Medulla oblongata (tissue), 1 donor: ENCODE measurements around the gene ZNF526.
A peak's percentile ranks its signal among the peaks of the same experiment; 100 is the strongest.

ENCODE experiments used
- DNase-seq: peaks from one replicate; pipeline ENCODE4 v3.0.0-alpha.2; 2015; ENCODE audit errors: extremely low spot score

ZNF526 gene

DNA sequence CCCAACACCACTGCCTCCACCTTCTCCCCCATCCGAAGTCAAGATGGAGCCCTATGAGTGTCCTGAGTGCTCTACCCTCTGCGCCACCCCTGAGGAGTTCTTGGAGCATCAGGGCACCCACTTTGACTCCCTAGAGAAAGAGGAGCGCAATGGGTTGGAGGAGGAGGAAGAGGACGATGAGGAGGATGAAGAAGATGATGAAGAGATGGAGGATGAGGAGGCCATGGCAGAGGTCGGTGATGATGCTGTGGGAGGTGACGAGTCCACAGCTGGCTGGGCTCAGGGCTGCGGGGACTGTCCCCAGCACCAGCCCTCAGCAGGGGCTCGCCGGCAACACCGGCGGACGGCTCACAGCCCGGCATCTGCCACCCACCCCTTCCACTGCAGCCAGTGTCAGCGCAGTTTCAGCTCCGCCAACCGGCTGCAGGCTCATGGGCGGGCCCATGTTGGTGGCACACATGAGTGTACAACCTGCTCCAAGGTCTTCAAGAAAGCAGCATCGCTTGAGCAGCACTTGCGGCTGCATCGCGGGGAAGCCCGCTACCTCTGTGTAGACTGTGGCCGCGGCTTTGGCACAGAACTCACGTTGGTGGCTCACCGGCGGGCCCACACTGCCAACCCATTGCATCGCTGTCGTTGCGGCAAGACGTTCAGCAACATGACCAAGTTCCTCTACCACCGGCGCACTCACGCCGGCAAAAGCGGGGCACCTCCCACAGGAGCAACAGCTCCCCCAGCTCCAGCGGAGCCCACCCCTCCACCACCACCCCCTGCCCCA, 5.0 kb downstream of the ZNF526 start:
- DNase-seq: no peak

DNA sequence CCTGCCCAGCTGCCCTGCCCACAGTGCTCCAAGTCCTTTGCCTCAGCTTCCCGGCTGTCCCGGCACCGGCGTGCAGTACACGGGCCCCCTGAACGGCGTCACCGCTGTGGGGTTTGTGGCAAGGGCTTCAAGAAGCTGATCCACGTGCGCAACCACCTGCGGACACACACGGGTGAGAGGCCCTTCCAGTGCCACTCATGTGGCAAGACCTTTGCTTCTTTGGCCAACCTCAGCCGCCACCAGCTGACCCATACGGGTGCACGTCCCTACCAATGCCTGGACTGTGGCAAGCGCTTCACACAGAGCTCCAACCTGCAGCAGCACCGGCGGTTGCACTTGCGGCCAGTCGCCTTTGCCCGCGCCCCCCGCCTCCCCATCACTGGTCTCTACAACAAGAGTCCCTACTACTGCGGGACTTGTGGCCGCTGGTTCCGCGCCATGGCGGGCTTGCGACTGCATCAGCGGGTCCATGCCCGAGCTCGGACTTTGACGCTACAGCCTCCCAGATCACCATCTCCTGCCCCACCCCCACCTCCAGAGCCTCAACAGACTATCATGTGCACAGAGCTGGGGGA, 5.7 kb downstream of the ZNF526 start:
- DNase-seq: no peak

DNA sequence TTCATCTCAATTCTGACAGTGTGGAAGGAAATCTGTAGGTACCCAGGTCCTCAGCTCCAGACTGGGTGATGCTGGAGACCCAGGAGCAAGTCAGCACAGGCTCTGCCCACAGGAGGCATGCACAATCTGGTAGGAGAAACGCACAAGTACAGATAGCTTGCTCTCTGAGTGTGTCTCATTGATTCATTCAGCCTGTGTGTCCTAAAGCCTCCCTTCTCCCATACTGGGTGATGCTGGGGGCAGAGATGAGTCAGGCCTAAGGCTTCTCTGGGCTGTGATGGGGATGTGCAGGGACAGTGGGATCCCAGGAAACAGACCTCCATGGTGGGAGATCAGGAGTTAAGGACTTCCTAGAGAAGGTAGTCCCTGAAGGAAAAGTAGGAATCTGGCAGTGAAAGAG, 6.8 kb downstream of the ZNF526 start:
- DNase-seq: no peak

DNA sequence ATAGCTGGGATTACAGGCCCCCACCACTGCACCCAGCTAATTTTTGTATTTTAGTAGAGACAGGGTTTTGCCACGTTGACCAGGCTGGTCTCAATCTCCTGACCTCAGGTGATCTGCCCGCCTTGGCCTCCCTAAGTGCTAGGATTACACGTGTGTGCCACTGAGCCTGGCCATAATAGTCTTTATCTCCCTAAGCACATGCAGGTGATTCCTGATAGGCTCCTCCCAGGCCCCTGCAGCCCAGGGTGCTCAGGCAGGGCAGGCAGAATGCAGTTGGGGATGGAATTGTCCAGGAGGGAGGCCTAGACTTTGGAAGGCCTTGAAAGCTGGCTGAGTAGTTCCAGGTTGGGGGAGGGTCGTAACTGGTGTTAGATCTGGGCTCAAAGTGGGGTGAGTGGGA, 8.5 kb downstream of the ZNF526 start:
- no peak for DNase-seq

DNA sequence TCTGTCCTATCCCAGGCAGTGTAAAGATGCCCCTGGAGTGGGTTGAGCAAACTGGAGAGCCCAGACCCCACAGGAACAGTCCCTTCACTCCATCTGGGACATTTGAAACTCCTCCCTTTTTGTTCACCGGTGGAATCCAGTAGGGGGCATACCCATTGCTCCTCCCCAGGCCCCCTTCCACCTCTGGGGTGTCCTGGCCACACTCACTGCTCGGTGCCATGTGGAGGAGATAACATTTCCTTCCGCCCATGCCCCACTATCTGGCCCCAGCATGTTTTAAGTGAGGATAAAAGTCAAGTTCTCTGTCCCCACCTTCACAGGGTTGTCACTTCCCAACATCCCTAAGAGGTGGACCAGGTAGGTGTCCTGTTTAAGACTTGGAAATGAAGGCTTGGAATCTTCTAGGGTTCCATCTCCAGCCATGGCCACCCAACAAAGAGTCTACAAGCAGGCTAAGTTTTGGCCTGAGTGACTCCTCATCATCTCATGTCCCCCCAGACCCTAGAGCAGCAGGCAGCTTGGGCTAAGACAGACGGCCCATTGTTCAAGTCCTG, 9.3 kb downstream of the ZNF526 start:
- no peak for DNase-seq

DNA sequence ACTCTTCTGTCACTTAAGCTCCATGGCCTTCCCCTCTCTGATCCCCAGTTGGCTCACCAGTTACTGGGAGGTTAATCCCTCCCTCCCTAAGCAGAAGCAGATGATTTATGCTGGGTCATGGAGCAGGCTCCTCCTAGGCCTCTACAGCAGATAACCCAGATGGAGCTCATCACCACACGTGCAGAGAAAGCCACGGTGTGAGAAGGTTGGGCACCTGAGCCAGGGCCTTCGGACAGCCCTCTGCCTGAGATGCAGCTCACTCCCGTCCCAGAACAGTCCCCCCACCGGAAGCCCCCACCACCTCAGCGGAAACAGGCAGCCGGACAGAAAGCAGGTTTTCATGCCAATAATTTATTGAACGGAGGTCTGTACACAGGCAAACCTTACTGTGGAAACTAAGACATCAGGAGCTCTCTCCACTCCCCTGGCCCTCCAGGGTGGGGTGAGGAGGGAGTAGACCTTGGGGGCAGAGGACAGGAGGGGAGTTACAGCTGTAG, 9.8 kb downstream of the ZNF526 start:
- DNase-seq: no peak

DNA sequence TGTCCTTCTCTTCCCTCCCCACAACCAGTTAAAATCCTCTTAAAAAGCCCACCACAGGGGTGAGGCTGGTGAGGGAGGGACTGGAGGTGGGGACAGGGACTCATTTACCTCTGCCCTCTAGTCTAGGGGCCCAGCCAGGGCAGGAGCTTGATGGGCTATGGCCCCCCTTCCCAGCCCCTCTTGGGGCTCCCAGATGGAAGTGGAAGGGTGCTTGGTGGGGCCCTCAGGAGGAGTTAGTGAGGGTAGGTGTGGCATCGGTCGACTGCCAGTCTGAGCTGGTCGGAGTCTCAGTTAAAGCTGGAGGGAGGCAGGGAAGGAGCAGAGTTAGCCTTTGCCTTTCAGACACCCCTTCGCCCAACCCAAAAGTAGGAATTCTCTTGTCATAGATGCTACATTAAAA, 10.5 kb downstream of the ZNF526 start:
- DNase-seq: no peak

DNA sequence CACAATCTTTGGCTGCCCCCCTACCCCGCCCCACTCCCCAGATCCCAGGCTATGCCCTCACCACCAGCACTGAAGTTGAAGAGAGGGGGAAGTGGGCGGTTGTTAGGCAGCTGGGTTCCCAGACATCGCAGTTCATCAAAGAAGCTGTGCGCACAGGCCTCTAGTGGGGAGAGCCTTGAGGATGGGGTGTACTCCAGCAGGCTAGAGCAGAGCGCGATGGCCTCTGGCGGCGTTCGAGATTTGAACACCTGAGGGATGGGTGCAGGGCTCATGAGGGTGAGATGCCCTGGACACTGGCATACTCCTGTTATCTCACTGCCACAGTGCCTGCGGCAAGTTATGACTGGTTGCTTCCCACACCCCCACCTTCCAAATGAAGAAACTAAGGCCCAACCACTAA, 12.3 kb downstream of the ZNF526 start:
- DNase-seq: no peak

DNA sequence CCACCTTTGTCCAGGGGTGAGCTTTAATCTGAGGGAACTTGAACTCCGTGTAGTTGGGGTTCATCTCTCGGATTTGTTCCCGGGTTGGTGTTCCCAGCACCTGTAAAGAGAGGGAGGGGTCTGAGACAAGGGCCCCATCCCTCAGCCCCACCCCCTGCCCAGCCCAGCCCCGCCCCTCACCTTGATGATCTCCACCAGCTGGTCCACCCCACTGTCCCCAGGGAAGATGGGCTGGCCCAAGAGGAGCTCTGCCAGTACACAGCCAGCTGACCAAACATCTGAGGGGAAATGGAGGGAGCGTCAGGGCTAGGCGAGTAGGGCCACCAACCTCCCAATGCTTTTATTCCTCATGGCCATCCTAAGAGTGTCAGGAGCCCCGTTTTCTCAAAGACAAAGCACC, 13.0 kb downstream of the ZNF526 start:
- no peak for DNase-seq

DNA sequence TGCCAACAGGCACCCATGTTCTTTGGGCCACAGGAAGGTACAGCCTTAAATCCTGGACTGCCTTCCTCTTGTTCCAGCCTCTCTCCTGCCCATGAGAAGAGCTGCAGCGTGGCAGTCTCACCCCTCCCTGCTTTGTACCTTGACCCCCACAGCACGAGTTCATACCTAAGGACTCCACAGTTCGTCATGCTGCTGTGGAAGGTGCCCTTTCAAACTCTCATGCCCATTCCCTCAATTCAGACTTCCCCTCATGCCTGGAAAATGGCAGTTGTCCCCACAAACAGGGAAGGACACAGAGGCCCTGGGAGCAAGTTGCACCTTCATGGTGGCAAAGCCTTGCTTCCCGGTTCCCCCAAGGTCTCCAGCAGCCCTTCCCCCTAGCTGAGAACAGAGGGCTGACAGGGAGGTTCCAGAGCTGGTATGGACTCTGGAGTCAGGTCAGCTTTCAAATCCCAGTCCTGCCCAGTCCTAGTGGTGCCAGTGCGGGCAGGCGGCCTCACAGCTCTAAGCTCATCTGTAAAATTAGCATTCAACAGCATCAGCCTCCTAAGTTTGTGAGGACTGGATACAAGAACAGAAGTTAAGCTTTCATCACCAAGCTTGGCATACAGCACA, 13.7 kb downstream of the ZNF526 start:
- no peak for DNase-seq

DNA sequence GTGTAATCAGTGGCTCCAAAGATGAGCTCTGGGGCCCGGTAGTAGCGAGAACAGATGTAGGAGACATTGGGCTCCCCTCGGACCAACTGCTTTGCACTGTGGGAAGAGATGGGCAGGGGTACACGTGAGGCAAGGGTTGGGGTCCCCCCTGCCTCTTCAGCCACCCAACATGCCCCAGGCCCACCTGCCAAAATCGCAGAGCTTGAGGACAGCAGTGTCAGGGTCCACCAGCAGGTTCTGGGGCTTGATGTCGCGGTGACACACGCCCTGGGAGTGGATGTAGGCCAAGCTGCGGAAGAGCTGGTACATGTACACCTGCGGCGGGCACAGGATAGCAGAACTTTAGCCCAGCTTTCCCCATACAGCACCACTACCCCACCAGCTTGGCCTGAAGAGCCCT, 14.3 kb downstream of the ZNF526 start:
- no peak for DNase-seq

DNA sequence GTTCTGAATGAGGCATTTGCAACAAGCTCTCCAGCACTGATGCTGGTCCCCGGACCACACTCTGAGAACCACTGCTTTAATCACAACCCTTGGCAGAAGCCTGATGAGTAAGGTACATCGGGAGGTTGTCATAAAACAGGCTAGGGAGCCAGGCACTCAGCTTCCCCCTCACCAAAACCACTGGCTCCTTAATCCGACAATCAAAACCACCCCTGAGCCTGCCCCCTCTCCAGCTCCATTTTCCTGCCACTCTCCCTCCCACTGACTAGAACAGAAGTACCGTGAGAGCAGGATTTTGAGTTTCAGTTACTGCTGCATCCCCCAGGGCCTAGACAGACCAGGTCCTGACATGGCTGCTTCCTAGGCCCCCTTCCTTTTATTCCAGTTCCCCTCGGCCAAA, 15.1 kb downstream of the ZNF526 start:
- no peak for DNase-seq

DNA sequence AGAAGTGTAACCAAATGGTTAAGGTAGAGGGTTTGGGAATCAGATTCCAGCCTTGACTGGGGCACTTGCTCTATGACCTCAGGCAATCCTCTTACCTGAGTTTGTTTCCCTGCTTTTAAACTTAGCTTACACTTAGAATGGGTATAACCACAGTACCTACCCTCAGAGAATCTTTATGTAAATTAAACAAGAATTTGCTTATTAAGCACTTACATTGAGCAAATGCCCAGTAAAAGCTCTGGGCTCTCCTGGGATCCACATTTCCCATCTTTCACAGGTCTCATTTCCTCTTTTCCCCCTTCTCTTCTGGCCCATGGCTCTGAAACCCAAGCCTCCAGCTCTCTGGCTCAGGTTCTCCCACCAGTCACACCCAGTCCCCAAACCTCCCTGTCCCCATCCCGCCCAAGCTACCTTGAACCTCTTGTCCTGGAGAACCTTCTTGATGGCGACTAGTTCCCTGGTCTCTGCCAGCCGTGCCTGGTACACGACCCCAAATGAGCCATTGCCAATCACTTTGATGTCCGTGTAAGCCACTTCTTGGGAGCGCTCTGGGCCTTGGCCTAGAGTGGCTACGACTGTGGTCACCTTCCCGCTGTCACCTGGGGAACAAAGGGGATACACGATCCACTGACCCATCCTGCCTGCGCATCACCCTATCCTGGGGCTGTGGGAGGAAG, 19.6 kb downstream of the ZNF526 start:
- DNase-seq: no peak

DNA sequence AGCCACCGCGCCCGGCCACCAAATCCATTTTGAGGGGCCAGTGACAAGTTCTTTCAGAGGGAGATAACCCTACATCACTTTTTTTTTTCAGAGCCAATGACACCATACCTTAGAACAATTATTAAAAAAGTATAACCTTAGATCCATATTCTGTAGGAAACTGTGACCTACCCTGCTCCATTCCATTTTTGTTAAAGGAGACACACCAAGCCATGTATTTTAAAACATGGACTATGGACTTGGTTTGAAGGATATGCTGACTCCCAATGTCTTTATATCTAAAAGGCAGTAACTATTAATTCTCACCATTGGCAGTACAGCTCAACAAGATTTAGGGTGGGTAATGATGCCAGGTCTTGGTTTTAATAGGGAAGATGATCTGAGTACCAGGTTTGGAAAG, 21.2 kb downstream of the ZNF526 start:
- no peak for DNase-seq

DNA sequence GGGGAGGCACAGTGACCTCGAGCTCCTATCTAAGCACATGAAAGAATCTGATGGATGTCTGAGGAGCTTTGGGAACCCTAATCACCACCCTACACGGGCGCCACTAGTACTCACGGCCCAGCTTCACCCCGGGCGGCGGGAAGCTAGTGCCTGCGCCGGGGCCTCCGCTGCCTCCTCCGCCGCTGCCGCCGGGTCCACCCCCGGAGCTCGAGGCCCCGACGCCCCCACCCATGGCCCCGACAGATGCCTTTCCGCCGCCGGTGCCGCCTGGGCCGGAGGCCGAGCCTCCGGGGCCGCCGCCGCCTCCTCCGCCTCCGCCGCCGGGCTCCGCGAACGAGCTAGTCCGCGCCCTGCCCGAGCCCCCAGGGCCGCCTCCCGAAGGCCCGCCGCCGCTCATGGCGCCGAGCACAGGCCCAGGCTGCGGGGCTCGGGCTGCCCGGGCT, 22.0 kb downstream of the ZNF526 start:
- DNase-seq: no peak

DNA sequence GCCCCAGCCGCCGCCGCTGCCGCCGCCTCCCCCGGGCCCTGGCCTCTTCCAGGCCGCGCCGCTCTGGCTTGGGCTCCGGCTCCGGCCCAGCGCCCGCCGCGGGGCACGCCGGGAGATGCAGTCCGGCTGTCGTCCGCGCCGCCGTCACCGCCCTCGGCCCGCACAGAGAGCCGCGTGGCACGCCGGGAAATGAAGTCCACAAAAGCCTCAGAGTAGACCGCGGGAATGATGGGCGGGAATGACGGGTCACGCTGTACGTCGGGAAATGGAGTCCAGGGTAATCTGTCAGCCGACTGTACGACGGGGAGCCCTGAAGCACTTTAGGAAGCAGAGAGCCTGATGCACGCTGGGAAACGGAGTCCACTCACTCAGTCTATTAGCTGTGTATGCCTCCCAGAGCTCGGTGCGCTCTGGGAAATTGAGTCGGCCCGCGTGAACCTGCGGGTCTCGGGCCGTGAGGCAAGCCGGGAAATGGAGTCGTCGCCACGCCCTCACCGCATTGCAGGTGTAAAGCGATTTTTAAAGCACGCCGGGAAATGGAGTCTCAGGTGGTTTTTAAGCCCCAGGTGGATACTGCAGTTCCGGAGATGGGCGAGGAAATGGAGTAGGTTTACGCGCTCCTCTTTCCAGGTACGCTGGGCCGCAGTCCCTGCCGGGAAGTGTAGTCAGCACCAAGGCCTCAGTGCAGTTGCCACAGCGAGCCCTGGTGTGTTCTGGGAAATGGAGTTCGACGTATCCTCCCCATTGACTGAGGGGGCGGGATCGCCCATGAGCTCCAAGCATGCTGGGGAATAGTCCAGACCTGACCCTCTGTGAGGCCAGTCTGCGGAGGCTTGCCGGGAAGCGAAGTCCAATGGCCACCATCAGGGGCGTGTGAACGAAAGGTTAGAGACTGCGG, 22.6 kb downstream of the ZNF526 start, which contains the start of gene GSK3A:
Gene GSK3A, minus strand, starts transcription at position 91 of the 898 bp plus-strand sequence. CDS start 137 bp downstream, outside the sequence.
- peak; percentile 100 for DNase-seq

DNA sequence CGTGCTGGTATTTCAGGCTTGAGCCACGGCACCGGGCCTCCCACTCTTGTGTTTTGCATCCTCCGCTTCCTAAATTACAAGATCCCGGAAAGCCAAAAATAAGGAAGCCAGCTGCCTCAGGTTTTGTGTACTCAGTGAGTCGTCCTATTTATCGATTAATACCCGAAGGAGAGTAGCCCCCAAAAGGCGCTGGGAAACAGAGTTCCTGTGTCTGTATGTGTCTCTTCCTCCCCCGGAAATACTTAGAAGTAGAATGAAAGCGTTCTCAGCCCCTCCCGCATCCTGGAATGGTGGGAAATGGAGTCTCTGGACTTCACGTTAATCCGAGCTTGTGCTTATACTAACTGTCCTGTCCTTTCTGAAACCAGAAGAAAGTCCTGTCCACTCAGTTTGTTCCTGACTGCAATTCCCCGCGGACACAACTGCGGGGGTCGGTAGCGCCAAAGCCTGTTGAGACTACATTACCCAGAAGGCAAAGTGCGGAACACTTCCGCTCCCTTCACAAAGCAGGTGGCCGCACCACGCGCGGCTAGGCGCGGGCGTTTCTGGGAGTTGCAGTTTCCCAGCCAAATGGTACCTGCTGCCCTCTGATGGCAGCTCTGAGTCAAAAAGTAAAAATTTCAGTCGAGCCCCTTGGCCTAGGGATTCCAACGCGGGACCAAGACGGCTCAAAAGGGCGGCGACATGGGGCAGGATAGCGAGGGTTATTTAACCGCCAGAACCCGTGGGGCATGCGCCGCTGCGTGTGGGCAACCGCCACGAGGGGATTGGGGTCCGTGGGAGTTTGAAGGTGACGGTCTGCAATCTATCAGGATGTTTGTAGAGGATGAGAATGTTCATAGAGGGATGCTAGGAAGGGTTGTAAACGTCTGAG, 24.5 kb downstream of the ZNF526 start:
- DNase-seq: peak; percentile 98

DNA sequence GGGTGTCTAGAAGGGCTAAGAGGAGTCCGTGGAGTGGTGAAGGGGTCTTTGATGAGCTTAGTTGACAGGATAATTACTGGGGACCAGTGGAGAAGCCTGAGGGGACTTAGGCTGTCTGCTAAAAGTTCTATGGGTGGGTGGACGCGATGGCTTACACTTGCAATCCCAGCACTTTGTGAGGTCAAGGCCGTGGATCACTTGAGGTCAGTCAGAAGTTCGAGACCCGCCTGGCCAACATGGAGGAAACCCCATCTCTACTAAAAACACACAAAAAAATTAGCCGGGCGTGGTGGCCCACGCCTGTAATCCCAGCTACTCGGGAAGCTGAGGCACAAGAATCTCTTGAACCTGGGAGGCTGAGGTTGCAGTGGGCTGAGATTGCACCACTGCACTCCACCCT, 25.1 kb downstream of the ZNF526 start:
- DNase-seq: no peak

DNA sequence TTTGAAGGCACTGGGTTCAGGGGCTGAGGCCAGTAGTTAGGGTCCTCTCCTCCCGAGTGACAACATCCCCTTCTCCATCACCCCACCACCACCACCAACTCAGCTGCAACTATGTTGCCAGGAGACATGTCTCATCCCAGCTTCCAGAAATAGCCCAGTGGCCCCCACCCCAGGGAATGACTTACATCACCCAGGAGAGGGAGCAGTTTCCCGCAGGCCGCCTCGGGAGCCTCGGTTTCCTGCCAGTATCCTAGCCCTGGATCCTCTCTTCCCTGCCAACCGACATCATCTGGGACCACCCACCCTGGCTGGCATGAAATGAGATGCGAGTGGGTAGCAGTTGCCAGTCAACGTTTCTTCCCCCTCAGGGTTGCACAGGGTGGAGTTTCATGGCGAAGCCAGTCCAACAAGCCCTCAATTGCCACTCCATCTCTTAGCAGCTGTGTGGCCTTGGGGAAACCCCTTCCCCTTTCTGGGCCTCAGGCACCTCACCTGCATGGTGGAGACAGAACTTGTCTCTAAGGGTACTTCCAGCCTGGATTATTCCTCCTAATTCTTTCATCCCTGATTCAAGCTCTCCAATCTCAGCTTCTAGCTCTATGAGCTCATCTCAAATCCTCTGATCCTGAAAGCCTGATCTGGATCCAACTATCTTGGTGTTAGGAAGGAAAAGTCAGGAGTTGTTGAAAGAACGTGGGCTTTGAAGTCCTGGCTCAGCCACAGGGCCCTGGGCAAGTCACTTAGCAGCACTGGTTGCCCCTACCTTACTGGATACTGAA, 26.2 kb downstream of the ZNF526 start:
- DNase-seq: peak; percentile 91
